Progenitor cell of endocrine pancreas (in vitro differentiated cells): ENCODE measurements around the gene RUFY4. TPM values are rescaled to one million over a fixed set of nuclear protein-coding genes. Genes with fewer than 3 reads are reported as not detected.

Source experiments
- DNase-seq: peaks from one replicate; pipeline ENCODE4 v3.0.0; 2021; ENCODE audit warnings: low spot score; ENCODE audit not compliant: unreplicated experiment
- H3K27ac Mint-ChIP-seq: 2 replicates; pipeline ENCODE4 v1.8.0; 2021; ENCODE audit warnings: mild to moderate bottlenecking, moderate library complexity, mixed read lengths
- H3K27me3 Mint-ChIP-seq: 2 replicates; pipeline ENCODE4 v1.8.0; 2021; ENCODE audit warnings: mixed read lengths
- H3K36me3 Mint-ChIP-seq: 2 replicates; pipeline ENCODE4 v1.8.0; 2022; ENCODE audit warnings: mixed read lengths; ENCODE audit not compliant: insufficient read depth
- H3K4me1 Mint-ChIP-seq: 2 replicates; pipeline ENCODE4 v1.8.0; 2021; ENCODE audit warnings: low read depth, mixed read lengths
- H3K4me3 Mint-ChIP-seq: 2 replicates; pipeline ENCODE4 v1.8.0; 2021; ENCODE audit warnings: low read depth, mild to moderate bottlenecking, moderate library complexity, mixed read lengths
- H3K9me3 Mint-ChIP-seq: 2 replicates; pipeline ENCODE4 v1.8.0; 2021; ENCODE audit warnings: low read depth, mixed read lengths
- CTCF ChIP-seq: fragments of 200-600 bp; sonication (generic); IDR thresholded peaks from one replicate; pipeline ENCODE4 v1.5.0; 2021; ENCODE audit warnings: antibody characterized with exemption, mild to moderate bottlenecking; ENCODE audit not compliant: unreplicated experiment
- total RNA-seq: library from RNA; stranded (reverse); gene quantifications from 2 replicates; pipeline ENCODE4 v1.2.1, GENCODE V29; 2021

RUFY4 gene
- total RNA-seq, 1 donor from 2014 or later, result not detected

GRCh38 chr2:218035463-218036100 is 33.5 kb upstream of the RUFY4 start:
- Mint-ChIP-seq H3K36me3 (no peaks in the 10 kb centered on the region), H3K27ac (no peak overlapping the region), H3K4me1 (peaks cover 5% of the 10 kb centered on the region), H3K9me3 (no peaks in the 10 kb centered on the region), H3K27me3 (peaks cover 70% of the 10 kb centered on the region), H3K4me3 (no peak overlapping the region)
- no peak for TF ChIP-seq CTCF
- no peak for DNase-seq

- H3K27ac Mint-ChIP-seq, result no peak overlapping the region
- H3K4me3 Mint-ChIP-seq, result no peak overlapping the region
- H3K4me1 Mint-ChIP-seq, result peaks cover 5% of the 10 kb centered on the region
- H3K27me3 Mint-ChIP-seq, result peaks cover 78% of the 10 kb centered on the region
- no peak for DNase-seq
- H3K36me3 Mint-ChIP-seq, result no peaks in the 10 kb centered on the region
- H3K9me3 Mint-ChIP-seq, result no peaks in the 10 kb centered on the region
- no peak for TF ChIP-seq CTCF
Observed at GRCh38 chr2:218036371-218036770, 32.7 kb upstream of the RUFY4 start.

- Mint-ChIP-seq H3K36me3 (no peaks in the 10 kb centered on the region), H3K27me3 (peaks cover 67% of the 10 kb centered on the region), H3K9me3 (peaks cover 2% of the 10 kb centered on the region), H3K4me3 (no peak overlapping the region), H3K27ac (no peak overlapping the region), H3K4me1 (peaks cover 2% of the 10 kb centered on the region)
- no peak for DNase-seq
- no peak for TF ChIP-seq CTCF
Observed at GRCh38 chr2:218039171-218039570, 29.9 kb upstream of the RUFY4 start.

GRCh38 chr2:218040883-218041282 is 28.2 kb upstream of the RUFY4 start:
- Mint-ChIP-seq H3K9me3 (peaks cover 7% of the 10 kb centered on the region), H3K4me1 (no peaks in the 10 kb centered on the region), H3K27ac (no peak overlapping the region), H3K36me3 (no peaks in the 10 kb centered on the region), H3K27me3 (peaks cover 58% of the 10 kb centered on the region), H3K4me3 (no peak overlapping the region)
- DNase-seq, result no peak
- no peak for TF ChIP-seq CTCF

GRCh38 chr2:218041302-218042168 is 27.5 kb upstream of the RUFY4 start:
- H3K4me1 Mint-ChIP-seq, result no peaks in the 10 kb centered on the region
- H3K4me3 Mint-ChIP-seq, result no peak overlapping the region
- no peaks in the 10 kb centered on the region for H3K36me3 Mint-ChIP-seq
- DNase-seq, result no peak
- peaks cover 7% of the 10 kb centered on the region for H3K9me3 Mint-ChIP-seq
- no peak for TF ChIP-seq CTCF
- no peak overlapping the region for H3K27ac Mint-ChIP-seq
- H3K27me3 Mint-ChIP-seq, result peaks cover 58% of the 10 kb centered on the region
